HCT116 (cell line): ENCODE results near the gene USP9X. TPM values are rescaled to one million over a fixed set of nuclear protein-coding genes. Genes with fewer than 3 reads are reported as not detected.

ENCODE experiments used
- ATAC-seq: fragments of 200-7000 bp; cut with Tn5 transposase; 2 replicates; pipeline ENCODE4 v1.9.1; 2020; ENCODE audit warnings: mild to moderate bottlenecking, moderate library complexity
- BruUV-seq: library from RNA; stranded (reverse); fragments of 400-500 nt; replicated peaks from 2 replicates; lab custom pipeline; 2021; lab: Mats Ljungman, UMichigan
- CTCF ChIA-PET: fragments of 300-600 bp; sonication (Branson Sonifier 250); formaldehyde crosslinking; loops from one replicate; lab custom pipeline; 2021; ENCODE audit warnings: antibody characterized with exemption; lab: Charles Lee
- POLR2A ChIA-PET: fragments of 300-600, 350-600 bp; sonication (Branson Sonifier 250); formaldehyde crosslinking; loops from one replicate; lab custom pipeline; 2021; ENCODE audit warnings: antibody characterized with exemption; lab: Charles Lee
- RAD21 ChIA-PET, 2 experiments: fragments of 300-600 bp; sonication (Branson Sonifier 250); formaldehyde crosslinking; loops; one replicate each; lab custom pipeline; 2023; ENCODE audit warnings: low total read pairs in 2 of 2; ENCODE audit not compliant: uncharacterized antibody in 2 of 2, unreplicated experiment in 2 of 2, low non-redundant PET in 1 of 2; lab: Charles Lee
- DNase-seq: peaks from one replicate; pipeline ENCODE4 v3.0.0-alpha.2; 2010; ENCODE audit warnings: low read depth, low spot score
- H2AFZ ChIP-seq: fragments of 200-600 bp; shearing (Covaris generic), sonication (generic); 2 replicates; pipeline ENCODE4 v1.6.1; 2017; ENCODE audit warnings: low read depth, mixed run types, mixed read lengths, antibody characterized with exemption, low read length; ENCODE audit not compliant: poor library complexity, severe bottlenecking
- H3K27ac ChIP-seq: 2 replicates; pipeline ENCODE4 v1.5.1; 2012; ENCODE audit warnings: low read depth, low read length
- H3K27me3 ChIP-seq: fragments of 200-600 bp; sonication (generic); 2 replicates; pipeline ENCODE4 v1.6.1; 2016; ENCODE audit warnings: mixed run types, low read length, mixed read lengths; ENCODE audit not compliant: insufficient read depth
- H3K36me3 ChIP-seq, 2 experiments: fragments of 200-500 bp in 1 of 2; fragments of 200-600 bp in 1 of 2; sonication (Bioruptor generic) in 1 of 2; sonication (generic) in 1 of 2; 2 replicates each; pipeline versions ENCODE4 v1.5.1 to v1.6.1; 2014 to 2016; ENCODE audit warnings: low read length in 2 of 2, inconsistent platforms in 1 of 2, mixed read lengths in 1 of 2, mixed run types in 1 of 2; ENCODE audit not compliant: insufficient read depth in 2 of 2, control insufficient read depth in 1 of 2
- H3K4me1 ChIP-seq, 2 experiments: fragments of 200-600 bp in 1 of 2; sonication (generic) in 1 of 2; 2 replicates each; pipeline versions ENCODE4 v1.5.1 to v1.6.1; 2012 to 2017; ENCODE audit warnings: low read length in 2 of 2, inconsistent platforms in 1 of 2, mild to moderate bottlenecking in 1 of 2, mixed read lengths in 1 of 2, mixed run types in 1 of 2, moderate library complexity in 1 of 2; ENCODE audit not compliant: insufficient read depth in 2 of 2, control insufficient read depth in 1 of 2
- H3K4me2 ChIP-seq: fragments of 200-600 bp; sonication (generic); 2 replicates; pipeline ENCODE4 v1.6.1; 2017; ENCODE audit warnings: mixed run types, low read length, mixed read lengths
- H3K4me3 ChIP-seq, 2 experiments: fragments of 200-600 bp in 1 of 2; sonication (generic) in 1 of 2; replicated peaks in 1 of 2; 2 replicates each; pipeline ENCODE4 v1.5.1; 2011 to 2016; ENCODE audit warnings: low read length in 2 of 2, control low read depth in 1 of 2, low read depth in 1 of 2, mild to moderate bottlenecking in 1 of 2, mixed read lengths in 1 of 2, mixed run types in 1 of 2
- H3K79me2 ChIP-seq: fragments of 200-600 bp; sonication (generic); 2 replicates; pipeline ENCODE4 v1.6.1; 2017; ENCODE audit warnings: mild to moderate bottlenecking, mixed run types, low read length, moderate library complexity, mixed read lengths; ENCODE audit not compliant: insufficient read depth
- H3K9ac ChIP-seq: fragments of 200-600 bp; sonication (generic); 2 replicates; pipeline ENCODE4 v1.6.1; 2016; ENCODE audit warnings: low read length, mixed read lengths
- H3K9me2 ChIP-seq: fragments of 200-600 bp; sonication (generic), shearing (Covaris generic); 2 replicates; pipeline ENCODE4 v1.6.1; 2017; ENCODE audit warnings: mixed run types, mild to moderate bottlenecking, moderate library complexity; ENCODE audit not compliant: insufficient read depth
- H3K9me3 ChIP-seq, 2 experiments: fragments of 200-500 bp in 1 of 2; fragments of 200-600 bp in 1 of 2; sonication (Bioruptor generic) in 1 of 2; sonication (generic) in 1 of 2; 2 replicates each; pipeline ENCODE4 v1.6.1; 2014 to 2017; ENCODE audit warnings: low read length in 2 of 2, mixed read lengths in 2 of 2, inconsistent platforms in 1 of 2, low read depth in 1 of 2, mild to moderate bottlenecking in 1 of 2, mixed run types in 1 of 2, moderate library complexity in 1 of 2; ENCODE audit not compliant: control insufficient read depth in 1 of 2, insufficient read depth in 1 of 2
- H4K20me1 ChIP-seq: fragments of 200-600 bp; sonication (generic), shearing (Covaris generic); 2 replicates; pipeline ENCODE4 v1.6.1; 2017; ENCODE audit warnings: mixed run types, mild to moderate bottlenecking, moderate library complexity; ENCODE audit not compliant: insufficient read depth
- ELF1 ChIP-seq: IDR thresholded peaks from 2 replicates; pipeline ENCODE4 v1.6.1; 2012; ENCODE audit warnings: low read depth, borderline replicate concordance
- RAD21 ChIP-seq: IDR thresholded peaks from 2 replicates; pipeline ENCODE4 v1.6.1; 2012; ENCODE audit warnings: low read depth, mild to moderate bottlenecking
- ZNF274 ChIP-seq: fragments of 200-500 bp; sonication (Bioruptor generic); IDR thresholded peaks from 2 replicates; pipeline ENCODE4 v1.6.1; 2014; ENCODE audit warnings: mild to moderate bottlenecking, low read depth, low read length, inconsistent platforms
- intact Hi-C: fragments of 100-400 bp; cut with micrococcal nuclease; formaldehyde crosslinking; loops from 2 replicates; pipeline ENCODE4 v1.10.0; 2022
- total RNA-seq: library from RNA; stranded (reverse); gene quantifications from one replicate; pipeline ENCODE4 v1.2.1, GENCODE V29; 2021; ENCODE audit not compliant: unreplicated experiment

The USP9X gene
- total RNA-seq, 1 experiment from 2014 or later: 52.4 TPM

- ChIA-PET CTCF (no interaction called here), POLR2A (no interaction called here), RAD21 (no interaction called here)
- Histone ChIP-seq H3K9me2 (no peaks in the 10 kb centered on the region), H3K9me3 (no peaks in the 10 kb centered on the region), H3K79me2 (no peaks in the 10 kb centered on the region), H3K36me3 (no peaks in the 10 kb centered on the region), H2AFZ (no peak overlapping the region), H3K27ac (no peak overlapping the region), H3K4me1 (no peaks in the 10 kb centered on the region), H3K27me3 (no peaks in the 10 kb centered on the region), H3K4me2 (no peak overlapping the region), H3K9ac (no peak overlapping the region), H4K20me1 (no peaks in the 10 kb centered on the region), H3K4me3 (no peak overlapping the region)
- BruUV-seq: no TSS peak
- no peak for DNase-seq
- no peak for ATAC-seq
- no peak for TF ChIP-seq ELF1
- intact Hi-C loops: no loop called here
Measured at GRCh38 chrX:41047878-41048534, 37.2 kb upstream of the USP9X start.

DNA sequence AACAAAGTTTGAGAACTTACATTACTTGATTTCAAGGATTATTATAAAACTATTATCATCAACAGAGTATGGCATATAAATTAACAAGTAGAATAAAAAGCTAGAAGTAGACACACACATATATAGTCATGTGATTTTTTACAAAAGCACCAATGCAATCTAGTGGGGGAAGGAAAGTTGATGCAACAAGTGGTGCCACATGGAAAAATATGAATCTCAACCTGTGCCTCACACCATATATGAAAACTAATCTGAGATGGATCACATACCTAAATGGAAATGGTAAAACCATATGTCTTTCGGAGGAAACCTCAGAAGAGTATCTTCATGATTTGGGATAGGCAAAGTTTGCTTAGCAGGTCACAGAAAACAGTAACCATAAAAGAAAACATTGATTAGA lies 34.9 kb upstream of the USP9X start:
- intact Hi-C loops: no loop called here
- no TSS peak for BruUV-seq
- ChIA-PET RAD21 (no interaction called here), POLR2A (no interaction called here)
- DNase-seq (no peak), ATAC-seq (no peak)
- no peaks in the 10 kb centered on the region for H3K36me3 ChIP-seq
- no peaks in the 10 kb centered on the region for H3K79me2 ChIP-seq
- H3K9me2 ChIP-seq: no peaks in the 10 kb centered on the region
- no peaks in the 10 kb centered on the region for H3K27me3 ChIP-seq
- H3K4me3 ChIP-seq: no peak overlapping the region
- TF ChIP-seq ZNF274 (no peak), RAD21 (no peak)
- TF ChIP-seq, all 23 proteins: peak for 0
- H3K4me1 ChIP-seq: no peaks in the 10 kb centered on the region
- no peak overlapping the region for H3K4me2 ChIP-seq
- no peak overlapping the region for H2AFZ ChIP-seq
- H4K20me1 ChIP-seq: no peaks in the 10 kb centered on the region
- H3K27ac ChIP-seq: no peak overlapping the region
- no peaks in the 10 kb centered on the region for H3K9me3 ChIP-seq
- no peak overlapping the region for H3K9ac ChIP-seq
- CTCF ChIA-PET: no interaction called here
